Neural crest cell (in vitro differentiated cells): Measurements from ENCODE around the gene ATP1B2. TPM values are rescaled to one million over a fixed set of nuclear protein-coding genes. Genes with fewer than 3 reads are reported as not detected.

Experiments used
- DNase-seq: peaks from one replicate; pipeline ENCODE4 v3.0.0; 2021; ENCODE audit warnings: low read depth, mixed read lengths, low spot score
- H3K27ac Mint-ChIP-seq: one replicate; pipeline ENCODE4 v1.8.0; 2021; ENCODE audit warnings: mild to moderate bottlenecking, mixed read lengths; ENCODE audit not compliant: unreplicated experiment
- H3K27me3 Mint-ChIP-seq: 2 replicates; pipeline ENCODE4 v1.8.0; 2021; ENCODE audit warnings: low read depth, mild to moderate bottlenecking, mixed read lengths
- H3K36me3 Mint-ChIP-seq: 2 replicates; pipeline ENCODE4 v1.8.0; 2021; ENCODE audit warnings: low read depth, mild to moderate bottlenecking, mixed read lengths
- H3K4me1 Mint-ChIP-seq: 2 replicates; pipeline ENCODE4 v1.8.0; 2021; ENCODE audit warnings: mixed read lengths
- H3K4me3 Mint-ChIP-seq: one replicate; pipeline ENCODE4 v1.8.0; 2021; ENCODE audit warnings: mild to moderate bottlenecking, mixed read lengths
- H3K9me3 Mint-ChIP-seq: 2 replicates; pipeline ENCODE4 v1.8.0; 2021; ENCODE audit warnings: mixed read lengths
- CTCF ChIP-seq: fragments of 200-600 bp; sonication (generic); conservative IDR thresholded peaks from 2 replicates; pipeline ENCODE4 v1.5.0; 2021; ENCODE audit warnings: antibody characterized with exemption, mild to moderate bottlenecking
- total RNA-seq: library from RNA; stranded (reverse); gene quantifications from 2 replicates; pipeline ENCODE4 v1.2.1, GENCODE V29; 2021

ATP1B2 gene
- total RNA-seq, 1 donor from 2014 or later = 14.3 TPM

DNA sequence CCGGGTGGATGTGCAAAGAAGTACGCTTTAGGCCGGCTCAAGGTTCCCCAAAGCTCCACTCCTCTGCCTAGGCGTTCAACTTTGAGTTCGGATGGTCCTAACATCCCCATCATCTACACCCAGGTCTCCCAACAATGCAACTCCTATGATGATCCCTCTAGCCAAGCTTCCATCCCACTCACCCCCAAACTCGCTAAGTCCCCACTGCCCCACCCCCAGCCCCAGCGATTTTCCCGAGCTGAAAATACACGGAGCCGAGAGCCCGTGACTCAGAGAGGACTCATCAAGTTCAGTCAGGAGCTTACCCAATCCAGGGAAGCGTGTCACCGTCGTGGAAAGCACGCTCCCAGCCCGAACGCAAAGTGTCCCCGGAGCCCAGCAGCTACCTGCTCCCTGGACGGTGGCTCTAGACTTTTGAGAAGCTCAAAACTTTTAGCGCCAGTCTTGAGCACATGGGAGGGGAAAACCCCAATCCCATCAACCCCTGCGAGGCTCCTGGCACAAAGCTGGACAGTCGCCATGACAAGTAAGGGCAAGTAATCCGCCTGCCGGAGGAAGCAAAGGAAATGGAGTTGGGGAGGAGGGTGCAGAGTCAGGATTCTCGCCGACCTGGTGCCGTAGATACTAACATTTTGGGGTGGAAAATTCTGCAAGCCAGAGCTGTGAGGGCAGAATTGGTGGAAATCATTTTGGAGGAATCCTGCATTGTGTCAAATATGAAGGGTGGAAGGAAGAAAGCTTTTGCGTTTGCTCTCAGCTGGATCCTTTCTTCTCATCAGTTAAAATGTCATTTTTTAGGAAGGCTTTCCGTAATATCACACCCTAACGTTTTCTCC, 36.6 kb downstream of the ATP1B2 start, which contains the start of gene TP53:
Gene TP53, minus strand, starts transcription at position 419 of the 836 bp plus-strand sequence. CDS start 10,896 bp downstream, outside the sequence.
- Mint-ChIP-seq H3K9me3 (no peaks in the 10 kb centered on the region), H3K36me3 (peaks cover 3% of the 10 kb centered on the region), H3K4me3 (peak within 1 kb of the TSS; percentile 98), H3K4me1 (peaks cover 41% of the 10 kb centered on the region), H3K27me3 (no peaks in the 10 kb centered on the region), H3K27ac (peak within 1 kb of the TSS; percentile 100)
- DNase-seq = peak; percentile 75
- TF ChIP-seq CTCF = no peak

GRCh38 chr17:7687908-7688807, 37.4 kb downstream of the ATP1B2 start, which contains the start of gene WRAP53:
Gene WRAP53, plus strand, starts transcription at chr17:7688477. Its CDS starts 172 bp downstream, at chr17:7688649.
- Mint-ChIP-seq H3K27me3 (no peaks in the 10 kb centered on the region), H3K9me3 (no peaks in the 10 kb centered on the region), H3K4me3 (peak within 1 kb of the TSS; percentile 98), H3K4me1 (peaks cover 41% of the 10 kb centered on the region), H3K27ac (peak within 1 kb of the TSS; percentile 100), H3K36me3 (peaks cover 5% of the 10 kb centered on the region)
- TF ChIP-seq CTCF = peak; percentile 100
- DNase-seq = peak; percentile 99

- Mint-ChIP-seq H3K36me3 (peaks cover 7% of the 10 kb centered on the region), H3K4me3 (peak overlapping the region; percentile 98), H3K9me3 (no peaks in the 10 kb centered on the region), H3K27ac (peak overlapping the region; percentile 96), H3K27me3 (no peaks in the 10 kb centered on the region), H3K4me1 (peaks cover 41% of the 10 kb centered on the region)
- TF ChIP-seq CTCF = no peak
- DNase-seq = no peak
Observed at GRCh38 chr17:7688808-7689316, 38.1 kb downstream of the ATP1B2 start.

- DNase-seq = no peak
- Mint-ChIP-seq H3K4me3 (no peak overlapping the region), H3K36me3 (peaks cover 19% of the 10 kb centered on the region), H3K27ac (no peak overlapping the region), H3K27me3 (no peaks in the 10 kb centered on the region), H3K9me3 (no peaks in the 10 kb centered on the region), H3K4me1 (no peaks in the 10 kb centered on the region)
- no peak for TF ChIP-seq CTCF
Observed at GRCh38 chr17:7695586-7695985, 44.9 kb downstream of the ATP1B2 start.

- no peak for TF ChIP-seq CTCF
- Mint-ChIP-seq H3K4me1 (peaks cover 3% of the 10 kb centered on the region), H3K27ac (no peak overlapping the region), H3K27me3 (no peaks in the 10 kb centered on the region), H3K36me3 (peaks cover 20% of the 10 kb centered on the region), H3K4me3 (no peak overlapping the region), H3K9me3 (no peaks in the 10 kb centered on the region)
- no peak for DNase-seq
Observed at GRCh38 chr17:7697828-7698588, 47.3 kb downstream of the ATP1B2 start.
